ENCODE results near the gene CCDC192.
"Not testable (repeated sequence)": the region's sequence is repeated elsewhere in the genome, so short reads cannot be mapped to it uniquely, and the experiment has no call there.

CCDC192 gene

GRCh38 chr5:127846884-127847283, 143.7 kb downstream of the CCDC192 start:
- DNase-seq (ENCODE audit: low read depth in 2 of 2) = no peak

- DNase-seq (ENCODE audit: low read depth in 2 of 2) = not testable (repeated sequence)
Observed at GRCh38 chr5:127847641-127848040, 144.4 kb downstream of the CCDC192 start.

- no peak for DNase-seq (ENCODE audit: low read depth in 2 of 2)
Observed at GRCh38 chr5:127848098-127848497, 144.9 kb downstream of the CCDC192 start.

GRCh38 chr5:127849408-127849807, 146.2 kb downstream of the CCDC192 start:
- no peak for DNase-seq (ENCODE audit: low read depth in 2 of 2)

GRCh38 chr5:127849891-127850290, 146.7 kb downstream of the CCDC192 start:
- no peak for DNase-seq (ENCODE audit: low read depth in 2 of 2)

GRCh38 chr5:127851964-127852363, 148.8 kb downstream of the CCDC192 start:
- no peak for DNase-seq (ENCODE audit: low read depth in 2 of 2)

GRCh38 chr5:127854520-127854919, 151.3 kb downstream of the CCDC192 start:
- DNase-seq (ENCODE audit: low read depth in 2 of 2) = no peak

- no peak for DNase-seq (ENCODE audit: low read depth in 2 of 2)
Observed at GRCh38 chr5:127856292-127856691, 153.1 kb downstream of the CCDC192 start.

GRCh38 chr5:127858116-127858784, 155.1 kb downstream of the CCDC192 start:
- DNase-seq (ENCODE audit: low read depth in 2 of 2) = no peak

- DNase-seq (ENCODE audit: low read depth in 2 of 2) = no peak
Observed at GRCh38 chr5:127860291-127860690, 157.1 kb downstream of the CCDC192 start.

- DNase-seq (ENCODE audit: low read depth in 2 of 2) = no peak
Observed at GRCh38 chr5:127863161-127863560, 160.0 kb downstream of the CCDC192 start.

- DNase-seq (ENCODE audit: low read depth in 2 of 2) = no peak
Observed at GRCh38 chr5:127863610-127864395, 160.6 kb downstream of the CCDC192 start.

- DNase-seq (ENCODE audit: low read depth in 2 of 2) = no peak
Observed at GRCh38 chr5:127864511-127864910, 161.3 kb downstream of the CCDC192 start.

- DNase-seq (ENCODE audit: low read depth in 2 of 2) = no peak
Observed at GRCh38 chr5:127865273-127865672, 162.1 kb downstream of the CCDC192 start.

GRCh38 chr5:127867022-127867783, 164.0 kb downstream of the CCDC192 start:
- DNase-seq (ENCODE audit: low read depth in 2 of 2) = no peak

GRCh38 chr5:127870914-127871313, 167.7 kb downstream of the CCDC192 start:
- no peak for DNase-seq (ENCODE audit: low read depth in 2 of 2)

- no peak for DNase-seq (ENCODE audit: low read depth in 2 of 2)
Observed at GRCh38 chr5:127871503-127872153, 168.4 kb downstream of the CCDC192 start.

GRCh38 chr5:127872494-127872893, 169.3 kb downstream of the CCDC192 start:
- no peak for DNase-seq (ENCODE audit: low read depth in 2 of 2)

- no peak for DNase-seq (ENCODE audit: low read depth in 2 of 2)
Observed at GRCh38 chr5:127875235-127876021, 172.2 kb downstream of the CCDC192 start.

- no peak for DNase-seq (ENCODE audit: low read depth in 2 of 2)
Observed at GRCh38 chr5:127876384-127876783, 173.2 kb downstream of the CCDC192 start.

GRCh38 chr5:127878174-127878750, 175.1 kb downstream of the CCDC192 start:
- no peak for DNase-seq (ENCODE audit: low read depth in 2 of 2)

Measured in stimulated activated CD8-positive, alpha-beta memory T cell treated with anti-CD3 and anti-CD28 coated beads, Interleukin-2, amount 100 ng/mL, for 48 hours (primary cell).